Stimulated activated CD8-positive, alpha-beta memory T cell treated with anti-CD3 and anti-CD28 coated beads, Interleukin-4, amount 100 ng/mL, for 24 hours (primary cell): ENCODE measurements around the gene EN2.

Experiments
- DNase-seq: peaks from one replicate; pipeline ENCODE4 v3.0.0-alpha.2; 2020; ENCODE audit warnings: low read depth

EN2 gene

DNA sequence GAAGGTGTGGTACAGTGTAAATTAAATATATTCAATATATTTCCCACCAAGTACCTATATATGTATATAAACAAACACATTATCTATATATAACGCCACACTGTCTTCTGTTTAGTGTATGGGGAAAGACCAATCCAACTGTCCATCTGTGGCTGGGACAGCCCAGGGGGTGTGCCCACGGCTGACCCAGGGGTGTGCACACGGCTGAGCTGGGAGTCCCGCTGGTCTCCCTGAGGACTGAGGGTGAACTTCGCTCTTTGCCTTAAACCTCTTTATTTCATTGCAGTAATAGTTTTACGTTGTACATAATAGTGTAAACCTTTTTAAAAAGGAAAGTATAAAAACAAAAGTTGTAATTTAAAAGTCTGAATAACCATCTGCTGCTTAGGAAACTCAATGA is 6.3 kb downstream of the EN2 start:
- DNase-seq, result no peak

- no peak for DNase-seq
Measured at GRCh38 chr7:155464948-155465739, 7.2 kb downstream of the EN2 start.

DNA sequence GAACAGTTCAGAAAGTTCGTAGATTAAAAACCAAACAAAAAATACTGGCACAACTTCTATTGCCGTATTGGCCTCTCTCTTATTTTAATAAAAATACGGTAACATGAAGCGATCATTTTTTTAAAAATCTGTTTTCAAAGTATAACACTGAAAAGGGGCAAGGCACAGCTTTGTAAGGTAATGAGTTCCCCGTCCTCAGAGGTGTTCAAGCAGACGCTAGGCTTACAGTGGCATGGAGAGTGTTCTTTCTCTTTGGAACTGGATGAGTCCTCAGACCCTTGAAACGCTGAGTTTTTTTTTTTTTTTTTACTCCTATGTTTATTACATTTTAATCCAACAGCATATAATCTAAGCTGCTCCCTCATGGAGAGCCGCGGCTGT is 7.8 kb downstream of the EN2 start:
- DNase-seq, result no peak

DNA sequence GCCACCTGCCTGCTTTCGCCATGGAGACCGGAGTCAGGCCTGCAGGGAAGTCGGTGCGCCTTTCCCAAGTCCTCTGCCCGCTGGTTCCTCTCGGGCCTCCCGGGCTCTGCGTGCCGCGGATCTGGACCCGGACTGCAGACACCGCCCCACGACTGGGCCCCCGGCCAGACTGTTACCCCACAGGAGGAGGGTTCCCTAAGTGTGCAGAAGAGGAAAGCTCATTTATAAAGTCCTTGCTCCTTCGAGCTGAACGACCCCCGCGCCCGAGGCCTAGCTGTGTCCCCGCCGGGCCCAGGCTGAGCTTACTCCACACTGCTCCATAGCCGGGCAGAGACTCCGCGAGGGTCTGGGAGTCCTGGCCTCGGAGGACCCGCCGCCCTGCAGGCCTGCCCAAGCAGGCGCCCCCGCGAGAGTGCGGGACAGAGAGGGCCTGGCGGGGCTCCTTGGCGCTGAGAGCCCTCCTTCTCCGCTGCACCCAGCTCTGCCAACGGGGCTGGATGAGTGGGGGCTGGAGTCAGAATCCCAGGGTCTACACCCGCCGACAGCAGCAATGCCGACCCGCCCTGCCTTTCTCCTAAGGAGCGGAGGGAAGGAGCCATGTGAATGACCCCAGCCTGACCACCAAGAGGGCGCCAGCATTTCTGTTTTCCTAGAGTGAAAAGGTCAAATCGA is 8.3 kb downstream of the EN2 start:
- no peak for DNase-seq

DNA sequence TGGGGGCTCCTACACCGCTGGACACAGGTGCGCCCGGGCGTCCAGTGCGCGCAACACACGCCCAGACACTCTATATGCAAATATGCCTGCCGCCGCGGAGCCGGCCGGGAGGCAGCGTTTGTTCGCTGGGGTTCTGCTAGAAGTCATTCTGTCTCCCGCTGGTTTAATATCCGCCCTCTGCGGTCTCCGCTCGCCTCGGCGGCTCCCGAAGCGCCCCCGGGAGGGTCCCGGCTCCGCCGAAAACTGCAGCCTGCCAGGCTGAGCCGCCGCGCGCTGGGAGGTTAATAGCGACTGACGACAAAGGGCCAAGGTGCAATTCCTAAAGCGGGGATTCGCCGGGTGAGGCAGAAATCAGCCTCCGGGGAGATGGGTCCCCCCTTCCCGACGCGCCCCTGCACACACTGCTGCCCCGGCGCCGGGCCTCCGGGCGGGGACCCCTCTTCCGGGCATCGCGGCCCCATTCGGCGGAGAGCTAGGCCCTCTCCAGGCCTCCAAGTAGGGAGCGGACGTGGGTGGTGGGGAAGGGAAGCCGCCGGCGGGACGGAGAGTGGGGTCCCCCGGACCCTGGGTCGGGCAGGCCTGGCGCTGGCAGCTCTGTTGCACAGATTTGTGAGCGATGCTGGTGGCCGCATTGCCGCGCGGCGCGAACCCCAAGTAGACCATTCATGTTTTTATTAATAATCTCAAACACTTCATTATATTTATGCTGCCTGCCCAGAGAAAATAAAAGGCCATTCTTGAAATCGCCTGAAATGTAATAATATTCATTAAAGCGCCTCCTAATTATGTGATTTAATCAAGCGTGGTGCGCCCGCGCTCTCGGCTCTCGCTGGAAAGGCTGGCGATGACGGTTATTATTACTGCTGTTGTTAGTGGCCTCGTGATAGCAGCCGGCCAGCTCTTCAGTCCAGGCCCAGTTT is 9.1 kb downstream of the EN2 start:
- DNase-seq, result peak; percentile 33

DNA sequence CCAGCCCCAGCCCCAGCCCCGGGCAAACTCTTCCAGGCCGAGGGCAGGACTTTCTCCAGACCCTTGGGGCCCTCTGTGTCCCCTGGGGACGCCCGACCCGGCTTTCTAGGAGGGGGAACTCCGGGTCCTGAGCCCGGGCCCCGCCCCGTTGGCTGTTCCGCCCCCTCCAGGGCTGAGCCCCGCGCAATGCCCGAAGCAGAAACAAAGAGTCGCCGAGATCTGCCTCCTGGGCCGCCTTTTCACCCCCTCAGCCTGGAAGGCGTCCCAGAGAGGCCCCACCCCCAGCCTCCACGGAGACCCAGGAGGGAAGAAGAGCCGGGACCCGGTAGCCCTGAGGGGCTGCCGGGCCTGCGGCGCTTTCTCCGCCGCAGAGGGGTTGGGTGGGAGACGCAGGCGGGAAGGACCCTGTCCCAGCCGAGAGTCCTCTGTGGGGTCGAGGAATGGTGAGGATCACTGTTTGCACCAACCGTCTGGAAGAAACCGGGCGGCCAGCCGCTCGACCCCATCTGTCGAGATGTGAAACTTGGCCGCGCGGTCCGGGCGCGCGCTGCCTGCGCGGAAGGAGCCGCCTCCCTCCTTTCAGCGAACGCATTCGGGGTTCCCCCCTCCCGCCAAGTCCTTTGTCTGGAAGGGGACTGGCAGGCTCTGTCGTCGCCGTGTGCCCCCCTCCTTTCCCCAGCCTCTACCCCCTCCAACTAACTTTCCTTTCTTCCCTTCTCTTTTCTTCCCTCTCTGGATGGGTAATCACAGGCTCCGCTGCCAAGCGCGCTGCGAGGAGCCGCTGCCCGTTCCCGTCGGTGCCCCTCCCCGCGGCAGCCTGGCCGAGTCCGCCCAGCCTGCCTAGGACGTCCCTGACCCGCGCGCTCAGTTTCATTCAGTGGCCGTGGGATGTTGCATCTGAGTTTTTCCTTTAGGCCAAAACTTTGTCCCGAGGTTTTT is 10.2 kb downstream of the EN2 start:
- no peak for DNase-seq

DNA sequence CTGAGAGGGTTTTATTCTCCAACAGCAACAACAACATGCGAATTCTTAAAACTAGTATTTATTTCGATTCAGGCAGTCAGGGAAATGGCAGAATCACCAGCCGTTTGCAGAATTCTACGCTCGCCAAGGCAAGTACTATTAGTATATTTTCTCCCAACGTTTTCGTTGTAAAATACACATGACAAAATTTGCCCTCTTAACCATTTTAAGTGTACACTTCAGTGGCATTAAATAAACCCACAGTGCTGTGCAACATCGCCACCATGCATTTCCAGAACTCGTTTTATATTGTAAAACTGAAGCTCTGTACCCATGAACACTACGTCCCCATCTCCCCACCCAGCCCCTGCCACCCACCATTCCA is 10.8 kb downstream of the EN2 start:
- no peak for DNase-seq

DNA sequence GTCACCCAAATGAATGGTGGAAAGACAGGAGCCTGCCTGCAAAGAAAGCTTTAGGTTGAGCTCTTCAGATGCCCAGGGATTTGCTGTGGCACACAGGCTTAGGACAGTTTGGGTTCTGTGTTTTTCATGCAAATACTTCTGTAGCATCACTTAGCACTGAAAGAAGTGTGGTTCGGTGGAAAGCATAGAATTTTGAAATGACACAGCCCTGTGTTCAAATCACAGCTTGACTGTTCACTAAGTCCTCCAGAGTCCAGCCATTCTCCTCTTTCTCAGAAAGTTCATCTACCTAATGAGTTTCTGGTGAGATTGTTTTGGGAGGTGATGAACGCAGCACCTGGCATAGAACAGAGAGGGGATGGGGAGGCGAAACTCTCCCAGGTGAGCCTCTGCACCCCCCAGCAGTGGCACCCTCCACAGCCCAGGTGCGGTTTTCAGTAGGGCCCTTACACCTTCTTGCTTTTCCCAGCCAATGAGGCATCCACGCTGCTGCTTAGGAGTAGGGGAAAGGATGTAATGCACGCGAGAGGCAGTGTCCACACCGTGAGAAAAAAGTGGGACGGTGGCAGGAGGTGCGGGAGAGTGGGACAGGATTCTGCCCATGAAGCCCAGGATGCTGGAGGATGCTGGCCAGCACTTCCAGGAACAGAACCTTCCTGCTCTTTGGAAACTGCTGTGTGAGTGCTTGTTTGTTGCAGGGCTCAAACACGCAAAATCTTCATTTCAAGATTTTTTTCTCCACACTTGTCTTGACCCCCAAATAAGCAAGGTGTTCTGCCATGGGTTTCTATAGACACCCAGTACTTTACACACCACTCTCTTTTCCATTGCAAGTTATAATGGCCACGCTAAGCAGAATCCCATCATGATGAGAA is 11.6 kb downstream of the EN2 start:
- no peak for DNase-seq

- no peak for DNase-seq
Measured at GRCh38 chr7:155470186-155470487, 12.2 kb downstream of the EN2 start.

- no peak for DNase-seq
Measured at GRCh38 chr7:155470686-155471638, 13.0 kb downstream of the EN2 start.

GRCh38 chr7:155471718-155472117 is 13.8 kb downstream of the EN2 start:
- DNase-seq, result no peak

DNA sequence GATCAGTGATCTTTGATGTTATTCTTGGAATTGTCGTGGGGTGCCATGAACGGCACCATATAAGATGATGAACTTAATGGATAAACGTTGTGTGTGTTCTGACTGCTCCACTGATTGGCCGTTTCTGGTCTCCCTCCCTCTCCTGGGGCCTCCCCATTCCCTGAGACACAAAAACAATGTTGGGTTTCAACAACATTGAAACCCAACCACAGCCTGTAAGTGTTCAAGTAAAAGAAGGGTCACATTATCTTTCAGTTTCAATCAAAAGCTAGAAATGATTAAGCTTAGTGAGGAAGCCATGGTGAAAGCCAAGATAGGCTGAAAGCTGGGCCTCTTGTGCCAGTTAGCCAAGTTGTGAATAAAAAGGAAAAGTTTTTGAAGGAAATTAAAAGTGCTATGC is 19.5 kb downstream of the EN2 start:
- DNase-seq, result no peak

- no peak for DNase-seq
Measured at GRCh38 chr7:155481764-155482163, 23.8 kb downstream of the EN2 start.

GRCh38 chr7:155482511-155483183 is 24.7 kb downstream of the EN2 start:
- DNase-seq, result no peak

- no peak for DNase-seq
Measured at GRCh38 chr7:155483245-155483644, 25.3 kb downstream of the EN2 start.

GRCh38 chr7:155483868-155484325 is 26.0 kb downstream of the EN2 start:
- DNase-seq, result no peak

- no peak for DNase-seq
Measured at GRCh38 chr7:155484483-155485399, 26.8 kb downstream of the EN2 start.
